Gastroesophageal sphincter (tissue), 3 donors: ENCODE measurements around the gene ARHGAP1.

ENCODE experiments used
- CTCF ChIP-seq, 4 experiments: fragments of 200-600 bp in 2 of 4; fragments of 450-650 bp in 2 of 4; sonication (generic) in 1 of 4; IDR thresholded peaks; one replicate each; pipeline ENCODE4 v1.5.1; 2017 to 2019; ENCODE audit warnings: antibody characterized with exemption in 4 of 4, mild to moderate bottlenecking in 2 of 4, moderate library complexity in 2 of 4
- POLR2A ChIP-seq, 2 donors: fragments of 450-650 bp; IDR thresholded peaks; one replicate each; pipeline ENCODE4 v1.6.1; 2017; ENCODE audit warnings: antibody characterized with exemption in 2 of 2, mild to moderate bottlenecking in 2 of 2, moderate library complexity in 1 of 2

- TF ChIP-seq CTCF (IDR thresholded peaks at IDR 0.05) (no peak), POLR2A (IDR thresholded peaks at IDR 0.05) (no peak)
These were observed 21.7 kb downstream of the ARHGAP1 start for GRCh38 chr11:46678741-46679130.
